HL-60 (cell line): ENCODE results near the gene EIF1AD.

Experiments
- POLR2AphosphoS5 ChIP-seq: IDR thresholded peaks from 2 replicates; pipeline ENCODE4 v1.6.1; 2012; ENCODE audit warnings: low read depth
- SPI1 ChIP-seq: IDR thresholded peaks from 2 replicates; pipeline ENCODE4 v1.6.1; 2012; ENCODE audit warnings: low read depth, mild to moderate bottlenecking, borderline replicate concordance
- TF ChIP-seq, protein P1 (sequence below): IDR thresholded peaks from one replicate; pipeline ENCODE4 v1.5.1; 2011; ENCODE audit warnings: low read length, control low read depth, inconsistent platforms; ENCODE audit not compliant: insufficient read depth
- TF ChIP-seq, protein P2 (sequence below): IDR thresholded peaks from 2 replicates; pipeline ENCODE4 v1.6.1; 2012; ENCODE audit warnings: low read depth; ENCODE audit not compliant: insufficient replicate concordance

DNA sequence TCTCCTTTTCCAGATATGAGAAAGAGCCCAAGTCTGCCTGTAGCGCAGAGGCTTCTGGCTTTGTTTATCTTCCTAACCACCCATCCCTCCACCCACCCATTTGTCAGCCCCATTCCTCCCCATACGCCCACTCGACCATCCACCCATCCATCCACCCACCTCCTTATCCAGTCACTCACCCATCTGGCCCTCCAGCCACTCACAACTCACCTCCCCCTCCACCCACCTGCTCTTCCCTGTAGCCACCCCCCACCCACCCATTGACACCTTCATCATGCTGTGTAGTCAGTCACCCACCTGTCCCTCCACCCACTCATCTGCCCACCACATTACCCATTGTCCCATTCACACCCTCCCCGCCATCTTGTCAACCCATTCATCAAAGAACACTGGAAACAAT, 15.4 kb upstream of the EIF1AD start:
- TF ChIP-seq, protein P1, sequence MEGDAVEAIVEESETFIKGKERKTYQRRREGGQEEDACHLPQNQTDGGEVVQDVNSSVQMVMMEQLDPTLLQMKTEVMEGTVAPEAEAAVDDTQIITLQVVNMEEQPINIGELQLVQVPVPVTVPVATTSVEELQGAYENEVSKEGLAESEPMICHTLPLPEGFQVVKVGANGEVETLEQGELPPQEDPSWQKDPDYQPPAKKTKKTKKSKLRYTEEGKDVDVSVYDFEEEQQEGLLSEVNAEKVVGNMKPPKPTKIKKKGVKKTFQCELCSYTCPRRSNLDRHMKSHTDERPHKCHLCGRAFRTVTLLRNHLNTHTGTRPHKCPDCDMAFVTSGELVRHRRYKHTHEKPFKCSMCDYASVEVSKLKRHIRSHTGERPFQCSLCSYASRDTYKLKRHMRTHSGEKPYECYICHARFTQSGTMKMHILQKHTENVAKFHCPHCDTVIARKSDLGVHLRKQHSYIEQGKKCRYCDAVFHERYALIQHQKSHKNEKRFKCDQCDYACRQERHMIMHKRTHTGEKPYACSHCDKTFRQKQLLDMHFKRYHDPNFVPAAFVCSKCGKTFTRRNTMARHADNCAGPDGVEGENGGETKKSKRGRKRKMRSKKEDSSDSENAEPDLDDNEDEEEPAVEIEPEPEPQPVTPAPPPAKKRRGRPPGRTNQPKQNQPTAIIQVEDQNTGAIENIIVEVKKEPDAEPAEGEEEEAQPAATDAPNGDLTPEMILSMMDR: no peak
- TF ChIP-seq, protein P2, sequence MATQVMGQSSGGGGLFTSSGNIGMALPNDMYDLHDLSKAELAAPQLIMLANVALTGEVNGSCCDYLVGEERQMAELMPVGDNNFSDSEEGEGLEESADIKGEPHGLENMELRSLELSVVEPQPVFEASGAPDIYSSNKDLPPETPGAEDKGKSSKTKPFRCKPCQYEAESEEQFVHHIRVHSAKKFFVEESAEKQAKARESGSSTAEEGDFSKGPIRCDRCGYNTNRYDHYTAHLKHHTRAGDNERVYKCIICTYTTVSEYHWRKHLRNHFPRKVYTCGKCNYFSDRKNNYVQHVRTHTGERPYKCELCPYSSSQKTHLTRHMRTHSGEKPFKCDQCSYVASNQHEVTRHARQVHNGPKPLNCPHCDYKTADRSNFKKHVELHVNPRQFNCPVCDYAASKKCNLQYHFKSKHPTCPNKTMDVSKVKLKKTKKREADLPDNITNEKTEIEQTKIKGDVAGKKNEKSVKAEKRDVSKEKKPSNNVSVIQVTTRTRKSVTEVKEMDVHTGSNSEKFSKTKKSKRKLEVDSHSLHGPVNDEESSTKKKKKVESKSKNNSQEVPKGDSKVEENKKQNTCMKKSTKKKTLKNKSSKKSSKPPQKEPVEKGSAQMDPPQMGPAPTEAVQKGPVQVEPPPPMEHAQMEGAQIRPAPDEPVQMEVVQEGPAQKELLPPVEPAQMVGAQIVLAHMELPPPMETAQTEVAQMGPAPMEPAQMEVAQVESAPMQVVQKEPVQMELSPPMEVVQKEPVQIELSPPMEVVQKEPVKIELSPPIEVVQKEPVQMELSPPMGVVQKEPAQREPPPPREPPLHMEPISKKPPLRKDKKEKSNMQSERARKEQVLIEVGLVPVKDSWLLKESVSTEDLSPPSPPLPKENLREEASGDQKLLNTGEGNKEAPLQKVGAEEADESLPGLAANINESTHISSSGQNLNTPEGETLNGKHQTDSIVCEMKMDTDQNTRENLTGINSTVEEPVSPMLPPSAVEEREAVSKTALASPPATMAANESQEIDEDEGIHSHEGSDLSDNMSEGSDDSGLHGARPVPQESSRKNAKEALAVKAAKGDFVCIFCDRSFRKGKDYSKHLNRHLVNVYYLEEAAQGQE: no peak
- TF ChIP-seq SPI1 (no peak), POLR2AphosphoS5 (no peak)
